ENCODE measurements around the gene CSTB. TPM values are rescaled to one million over a fixed set of nuclear protein-coding genes. Genes with fewer than 3 reads are reported as not detected.

Gene CSTB
- total and polyA plus RNA-seq, 2 of the 8 experiments (the other 6 are each of a cell fraction or from before 2014, with no cell fraction given) = 53.8 to 64.1 TPM

GRCh38 chr21:43749651-43750262, 26.4 kb downstream of the CSTB start:
- no peak for FAIRE-seq

More at GRCh38 chr21:43749651-43750262, 26.4 kb downstream of the CSTB start:
- no peak overlapping the region for H2BK20ac ChIP-seq (ENCODE audit: low read length)
- POLR2A ChIA-PET (ENCODE audit: partially characterized antibody) = interaction anchor here (0.9 to 3.8 kb wide), 4 partner anchors 9 to 24 kb away, joined by 3 to 15 read pairs (median 5); no protein-coding TSS in a partner anchor
- no peak overlapping the region for H2BK12ac ChIP-seq (ENCODE audit: low read depth, low read length)
- no peak overlapping the region for H2BK5ac ChIP-seq (ENCODE audit: low read depth, low read length)
- H4K8ac ChIP-seq (ENCODE audit: extremely low read depth, insufficient read depth, low read length) = no peak overlapping the region
- H3K9ac ChIP-seq (replicated peaks in 1 of 4; ENCODE audit: extremely low read depth in 1 of 4, low read depth in 3 of 4, low read length in 3 of 4) = no peak overlapping the region
- no peak overlapping the region for H3K23ac ChIP-seq (ENCODE audit: insufficient read length)
- no peaks in the 10 kb centered on the region for H3K4me1 ChIP-seq (replicated peaks in 1 of 4; ENCODE audit: control insufficient read depth in 3 of 4, insufficient read depth in 4 of 4, low read length in 3 of 4)
- no peak overlapping the region for H2BK15ac ChIP-seq (ENCODE audit: low read length)
- H3K27me3 ChIP-seq (replicated peaks in 1 of 4; ENCODE audit: control insufficient read depth in 3 of 4, extremely low read depth in 1 of 4, insufficient read depth in 3 of 4, low read length in 3 of 4) = no peaks in the 10 kb centered on the region
- H3K79me1 ChIP-seq (ENCODE audit: low read depth, low read length) = peaks cover 2% of the 10 kb centered on the region; the same call in 1 of the 2 replicates
- H4K91ac ChIP-seq (replicated peaks; ENCODE audit: insufficient read length, low read length) = no peak overlapping the region
- H3K23me2 ChIP-seq (ENCODE audit: low read depth, low read length) = no peaks in the 10 kb centered on the region
- no peaks in the 10 kb centered on the region for H3K9me3 ChIP-seq (ENCODE audit: insufficient read depth in 2 of 2, low read depth in 1 of 2, low read length in 1 of 2)
- no peak overlapping the region for H3K4me3 ChIP-seq (ENCODE audit: extremely low read depth in 1 of 4, insufficient read depth in 2 of 4, low read depth in 3 of 4, low read length in 4 of 4)
- no peak overlapping the region for H4K5ac ChIP-seq (ENCODE audit: insufficient read length, low read depth, low read length)
- no peak overlapping the region; the same call in 1 of the 2 replicates for H3K27ac ChIP-seq (ENCODE audit: low read depth, low read length)
- no peak overlapping the region for H3K14ac ChIP-seq (ENCODE audit: insufficient read length)
- no peaks in the 10 kb centered on the region for H3K79me2 ChIP-seq (ENCODE audit: control insufficient read depth in 1 of 2, insufficient read depth in 2 of 2, low read length in 2 of 2)
- CTCF ChIA-PET (ENCODE audit: partially characterized antibody) = no interaction called here
- WGBS, 2 experiments (ENCODE audit: extremely low coverage in 1 of 2, insufficient coverage in 1 of 2, insufficient read length in 1 of 2, insufficient replicate concordance in 2 of 2, low coverage in 1 of 2, low lambda C conversion rate in 2 of 2, missing lambda C conversion rate in 1 of 2) = 97% methylated on average over 12 of the region's 18 CpGs; no CpG with 5 or more reads in 1 of the 2 experiments
- peaks cover 2 to 10% of the 10 kb centered on the region in 2 experiments for H4K20me1 ChIP-seq (replicated peaks in 1 of 2; ENCODE audit: control insufficient read depth in 1 of 2, insufficient read depth in 2 of 2, low read length in 2 of 2)
- no peak overlapping the region for H2BK120ac ChIP-seq (replicated peaks; ENCODE audit: low read depth, low read length)
- no peak overlapping the region for H3K56ac ChIP-seq (replicated peaks; ENCODE audit: insufficient read length, low read depth, low read length)
- no peak overlapping the region for H2AK5ac ChIP-seq (ENCODE audit: low read depth, low read length)
- H3K18ac ChIP-seq (ENCODE audit: extremely low read depth, low read length) = no peak overlapping the region
- no peak overlapping the region for H3K4me2 ChIP-seq (ENCODE audit: insufficient read depth in 1 of 2, low read depth in 2 of 2, low read length in 2 of 2)
- no peak for DNase-seq (ENCODE audit: low read depth in 1 of 2, low spot score in 2 of 2)
- H2AFZ ChIP-seq (ENCODE audit: low read length) = no peak overlapping the region
- peaks cover 2 to 27% (median 15%) of the 10 kb centered on the region in 4 experiments for H3K36me3 ChIP-seq (ENCODE audit: control insufficient read depth in 2 of 4, insufficient read depth in 4 of 4, low read length in 3 of 4)
- H3K4ac ChIP-seq (replicated peaks; ENCODE audit: insufficient read length, low read depth, low read length) = no peak overlapping the region
- TF ChIP-seq, protein P1, sequence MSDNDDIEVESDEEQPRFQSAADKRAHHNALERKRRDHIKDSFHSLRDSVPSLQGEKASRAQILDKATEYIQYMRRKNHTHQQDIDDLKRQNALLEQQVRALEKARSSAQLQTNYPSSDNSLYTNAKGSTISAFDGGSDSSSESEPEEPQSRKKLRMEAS (IDR thresholded peaks at IDR 0.05) = no peak
- no peak for TF ChIP-seq KDM4A (IDR thresholded peaks at IDR 0.05; ENCODE audit: low read depth, low read length, severe bottlenecking)
- TF ChIP-seq JUND (IDR thresholded peaks at IDR 0.05; ENCODE audit: low read length) = no peak
- no peak for TF ChIP-seq HDAC6 (IDR thresholded peaks at IDR 0.05; ENCODE audit: low read depth, low read length)
- TF ChIP-seq RAD21 (IDR thresholded peaks at IDR 0.05 in 1 of 2, conservative IDR thresholded peaks at IDR 0.05 in 1 of 2; ENCODE audit: low read depth in 2 of 2, low read length in 2 of 2) = no peak
- TF ChIP-seq SIX5 (IDR thresholded peaks at IDR 0.05; ENCODE audit: low read depth, low read length) = no peak
- no peak for TF ChIP-seq SIRT6 (IDR thresholded peaks at IDR 0.05; ENCODE audit: low read length)
- no peak for TF ChIP-seq NRF1 (IDR thresholded peaks at IDR 0.05; ENCODE audit: low read depth, low read length)
- TF ChIP-seq, protein P2, sequence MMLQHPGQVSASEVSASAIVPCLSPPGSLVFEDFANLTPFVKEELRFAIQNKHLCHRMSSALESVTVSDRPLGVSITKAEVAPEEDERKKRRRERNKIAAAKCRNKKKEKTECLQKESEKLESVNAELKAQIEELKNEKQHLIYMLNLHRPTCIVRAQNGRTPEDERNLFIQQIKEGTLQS (IDR thresholded peaks at IDR 0.05; ENCODE audit: insufficient read depth, low read depth, low read length) = no peak
